ENCODE measurements around the gene GPRC5C.

DNA sequence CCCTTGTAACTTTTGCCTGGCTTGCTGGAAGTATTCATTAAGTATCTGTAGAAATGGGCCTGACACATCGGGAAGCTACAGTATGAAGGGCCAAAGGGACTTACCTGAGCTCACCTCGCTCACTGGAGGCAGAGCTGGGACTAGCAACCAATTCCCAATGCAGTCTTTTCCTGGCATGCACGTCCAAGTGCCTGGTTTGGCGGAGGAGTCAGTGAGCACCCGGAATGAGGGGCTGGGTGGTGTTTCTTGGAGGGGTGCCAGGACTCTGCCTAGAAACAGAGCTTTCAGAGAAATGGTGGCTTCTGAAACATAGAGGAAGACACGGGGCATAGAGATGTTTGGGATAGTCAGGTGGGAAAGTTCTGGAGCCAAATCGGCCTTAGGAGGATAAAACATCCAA, 18.4 kb upstream of the GPRC5C start:
- TF ChIP-seq CTCF (IDR thresholded peaks at IDR 0.05), result no peak
- TF ChIP-seq POLR2A (IDR thresholded peaks at IDR 0.05), result no peak

Measured in transverse colon (tissue), 3 donors.